Effector memory CD4-positive, alpha-beta T cell (primary cell): Measurements from ENCODE around the gene PCGF3.

ENCODE experiments used
- DNase-seq, 3 donors: peaks; one replicate each; pipeline ENCODE4 v3.0.0-alpha.2; 2020
- H3K27ac ChIP-seq: 2 replicates; pipeline ENCODE4 v1.7.0; 2013; ENCODE audit warnings: mild to moderate bottlenecking, low read length, moderate library complexity; ENCODE audit not compliant: insufficient read depth, poor library complexity, severe bottlenecking
- H3K27me3 ChIP-seq: replicated peaks from 2 replicates; pipeline ENCODE4 v1.7.0; 2013; ENCODE audit warnings: mild to moderate bottlenecking, low read length; ENCODE audit not compliant: insufficient read depth, control insufficient read depth, poor library complexity, severe bottlenecking
- H3K36me3 ChIP-seq: 2 replicates; pipeline ENCODE4 v1.7.0; 2013; ENCODE audit warnings: mild to moderate bottlenecking, low read length, moderate library complexity; ENCODE audit not compliant: control insufficient read depth, insufficient read depth
- H3K4me1 ChIP-seq: 2 replicates; pipeline ENCODE4 v1.7.0; 2013; ENCODE audit warnings: low read length, mild to moderate bottlenecking; ENCODE audit not compliant: control insufficient read depth, insufficient read depth, poor library complexity, severe bottlenecking
- H3K4me3 ChIP-seq: 2 replicates; pipeline ENCODE4 v1.7.0; 2013; ENCODE audit warnings: low read length, low read depth, mild to moderate bottlenecking; ENCODE audit not compliant: insufficient read depth, poor library complexity, severe bottlenecking
- H3K9me3 ChIP-seq: 2 replicates; pipeline ENCODE4 v1.7.0; 2013; ENCODE audit warnings: mild to moderate bottlenecking, low read length, moderate library complexity; ENCODE audit not compliant: control insufficient read depth

PCGF3 gene

GRCh38 chr4:764405-765169 lies 59.0 kb downstream of the PCGF3 start:
- Histone ChIP-seq H3K4me3 (no peak overlapping the region), H3K36me3 (peaks cover 22% of the 10 kb centered on the region), H3K27me3 (no peaks in the 10 kb centered on the region), H3K27ac (no peak overlapping the region), H3K4me1 (peaks cover 8% of the 10 kb centered on the region), H3K9me3 (no peaks in the 10 kb centered on the region)
- DNase-seq, result no peak

DNA sequence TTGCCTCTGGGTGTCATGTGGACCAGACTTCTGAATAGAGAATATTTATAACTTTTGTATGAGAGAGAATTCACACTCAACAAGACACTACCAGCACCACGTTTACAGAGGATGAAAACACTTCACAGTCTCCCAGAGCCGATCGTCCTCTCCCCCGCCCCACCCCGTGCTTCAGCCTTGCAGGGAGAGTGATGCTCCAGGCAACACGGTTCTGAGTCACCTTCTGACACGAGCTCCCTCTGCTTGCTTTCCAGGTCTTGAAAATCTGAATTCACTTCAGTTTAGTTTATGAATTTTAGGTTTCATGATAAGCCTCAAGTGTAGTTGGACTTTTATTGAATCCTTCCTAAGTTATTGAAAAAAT lies 60.5 kb downstream of the PCGF3 start:
- Histone ChIP-seq H3K27ac (no peak overlapping the region), H3K4me3 (no peak overlapping the region), H3K36me3 (peaks cover 22% of the 10 kb centered on the region), H3K27me3 (no peaks in the 10 kb centered on the region), H3K4me1 (peaks cover 8% of the 10 kb centered on the region), H3K9me3 (no peaks in the 10 kb centered on the region)
- no peak for DNase-seq

DNA sequence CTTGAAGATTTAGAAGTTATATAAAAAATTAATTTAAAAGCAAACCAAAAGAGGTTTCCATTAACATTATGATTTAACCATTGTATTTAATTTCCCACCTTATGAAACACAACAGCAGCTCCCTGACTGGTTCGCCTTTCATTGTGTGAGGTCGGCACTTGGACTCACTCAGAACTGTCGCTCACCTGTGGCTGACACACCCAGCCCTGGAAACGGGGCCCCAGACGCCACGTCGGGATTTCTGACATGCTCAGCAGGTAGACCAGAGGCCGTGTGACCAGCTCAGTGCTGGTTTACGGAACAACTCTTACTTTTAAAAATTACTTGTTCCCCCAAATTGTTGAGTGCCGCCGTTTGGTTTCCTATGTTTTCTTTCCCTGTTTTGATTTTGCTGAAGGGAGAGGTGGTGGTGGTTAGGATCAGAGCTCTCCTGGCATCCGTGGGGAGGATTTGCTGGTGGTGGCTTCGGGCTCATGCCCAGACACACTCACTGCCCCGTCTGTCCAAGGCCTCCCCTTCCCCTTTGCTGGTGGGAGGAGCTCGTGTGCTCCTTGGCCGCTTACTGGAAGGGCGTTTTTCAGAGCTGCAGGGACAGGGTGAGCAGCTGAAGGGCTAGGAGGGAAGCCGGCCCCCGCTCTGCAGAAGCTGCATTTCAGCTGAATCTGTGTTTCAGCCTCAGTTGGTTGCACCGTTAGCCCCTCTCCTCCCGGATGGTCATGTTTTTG lies 61.1 kb downstream of the PCGF3 start:
- no peaks in the 10 kb centered on the region for H3K9me3 ChIP-seq
- no peak overlapping the region for H3K27ac ChIP-seq
- H3K27me3 ChIP-seq, result no peaks in the 10 kb centered on the region
- no peak overlapping the region for H3K4me3 ChIP-seq
- H3K4me1 ChIP-seq, result peaks cover 8% of the 10 kb centered on the region
- H3K36me3 ChIP-seq, result peaks cover 27% of the 10 kb centered on the region
- DNase-seq, result no peak

DNA sequence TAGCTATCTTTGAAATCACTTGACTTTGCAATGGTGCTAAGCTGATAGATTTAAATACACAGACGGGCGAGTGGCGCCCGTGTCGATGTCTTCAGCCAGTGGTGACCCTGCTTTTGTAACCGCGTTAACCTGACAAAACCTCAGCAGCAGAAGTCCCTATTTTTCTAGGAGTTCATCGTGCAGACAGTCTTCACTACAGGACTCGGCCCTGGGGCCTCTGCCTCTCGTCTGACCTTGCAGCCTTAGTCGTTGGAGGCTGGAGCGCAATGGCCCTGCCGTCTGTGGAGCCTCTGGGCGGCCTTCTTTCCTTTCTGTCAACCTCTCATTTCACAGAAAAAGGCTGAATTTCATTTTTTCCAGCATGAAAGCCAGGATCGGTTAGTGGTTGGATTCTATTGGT lies 62.4 kb downstream of the PCGF3 start:
- DNase-seq, result no peak
- Histone ChIP-seq H3K27ac (no peak overlapping the region), H3K4me3 (no peak overlapping the region), H3K9me3 (no peaks in the 10 kb centered on the region), H3K4me1 (peaks cover 2% of the 10 kb centered on the region), H3K36me3 (peaks cover 22% of the 10 kb centered on the region), H3K27me3 (no peaks in the 10 kb centered on the region)

DNA sequence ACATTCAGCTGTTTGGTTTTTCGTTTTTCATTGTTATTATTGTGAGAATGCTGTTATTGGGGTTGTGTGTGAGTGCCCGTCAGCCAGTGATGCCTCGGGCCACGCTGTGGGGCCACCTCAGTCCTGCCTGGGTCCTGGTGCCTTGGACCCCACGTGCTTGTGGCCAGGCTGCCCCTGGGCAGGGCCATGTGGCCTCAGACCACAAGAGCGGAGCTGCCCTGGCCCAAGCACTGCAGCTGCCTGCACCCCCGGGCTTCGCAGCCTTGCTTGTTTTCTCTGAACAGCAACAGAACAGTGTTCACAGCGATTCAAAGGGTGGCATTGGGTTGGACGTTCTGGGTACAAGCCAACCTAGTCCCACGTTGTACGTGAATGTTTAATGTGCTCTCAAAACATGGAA lies 63.4 kb downstream of the PCGF3 start:
- Histone ChIP-seq H3K4me3 (no peak overlapping the region), H3K4me1 (no peaks in the 10 kb centered on the region), H3K36me3 (peaks cover 20% of the 10 kb centered on the region), H3K27ac (no peak overlapping the region), H3K27me3 (no peaks in the 10 kb centered on the region), H3K9me3 (no peaks in the 10 kb centered on the region)
- DNase-seq, result no peak

- Histone ChIP-seq H3K36me3 (peaks cover 20% of the 10 kb centered on the region), H3K4me3 (no peak overlapping the region), H3K27ac (no peak overlapping the region), H3K9me3 (no peaks in the 10 kb centered on the region), H3K27me3 (no peaks in the 10 kb centered on the region), H3K4me1 (no peaks in the 10 kb centered on the region)
- no peak for DNase-seq
These were observed 63.9 kb downstream of the PCGF3 start for GRCh38 chr4:769511-769910.

GRCh38 chr4:770022-770421 lies 64.4 kb downstream of the PCGF3 start:
- Histone ChIP-seq H3K4me1 (no peaks in the 10 kb centered on the region), H3K27me3 (no peaks in the 10 kb centered on the region), H3K9me3 (no peaks in the 10 kb centered on the region), H3K27ac (no peak overlapping the region), H3K36me3 (peaks cover 25% of the 10 kb centered on the region), H3K4me3 (no peak overlapping the region)
- no peak for DNase-seq

- H3K4me3 ChIP-seq, result no peak overlapping the region
- no peaks in the 10 kb centered on the region for H3K27me3 ChIP-seq
- DNase-seq, result no peak
- H3K9me3 ChIP-seq, result no peaks in the 10 kb centered on the region
- H3K36me3 ChIP-seq, result peaks cover 31% of the 10 kb centered on the region
- no peak overlapping the region for H3K27ac ChIP-seq
- H3K4me1 ChIP-seq, result peaks cover 9% of the 10 kb centered on the region
These were observed 65.8 kb downstream of the PCGF3 start for GRCh38 chr4:771464-771863.

GRCh38 chr4:772118-772517 lies 66.5 kb downstream of the PCGF3 start:
- Histone ChIP-seq H3K4me1 (peaks cover 9% of the 10 kb centered on the region), H3K27ac (no peak overlapping the region), H3K9me3 (no peaks in the 10 kb centered on the region), H3K36me3 (peaks cover 31% of the 10 kb centered on the region), H3K4me3 (no peak overlapping the region), H3K27me3 (no peaks in the 10 kb centered on the region)
- DNase-seq, result no peak

DNA sequence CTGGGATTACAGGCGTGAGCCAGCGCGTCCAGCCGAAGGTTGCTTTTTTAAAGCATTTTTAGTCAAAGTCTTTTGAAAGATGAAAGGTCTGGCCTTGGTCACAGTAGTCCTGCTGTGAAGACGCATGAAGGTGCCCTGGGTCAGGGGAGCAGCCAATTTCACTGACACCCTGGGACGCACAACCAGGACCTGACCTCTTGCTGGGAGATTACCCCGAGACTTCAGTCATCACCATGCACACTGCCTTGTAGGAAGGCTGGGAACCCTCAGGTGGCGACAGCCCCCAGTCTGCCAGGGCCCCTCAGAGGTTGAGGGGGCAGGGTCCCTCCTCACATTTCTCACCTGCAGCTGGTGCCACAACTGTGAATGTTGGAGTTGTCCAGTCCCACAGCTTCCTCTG lies 67.1 kb downstream of the PCGF3 start:
- H3K27me3 ChIP-seq, result no peaks in the 10 kb centered on the region
- H3K9me3 ChIP-seq, result no peaks in the 10 kb centered on the region
- H3K27ac ChIP-seq, result peak overlapping the region; percentile 4
- H3K4me1 ChIP-seq, result peaks cover 11% of the 10 kb centered on the region
- no peak overlapping the region for H3K4me3 ChIP-seq
- no peak for DNase-seq
- peaks cover 31% of the 10 kb centered on the region for H3K36me3 ChIP-seq
